Endodermal cell (in vitro differentiated cells): Measurements from ENCODE around the gene SUSD1. TPM values are rescaled to one million over a fixed set of nuclear protein-coding genes. Genes with fewer than 3 reads are reported as not detected.

Source experiments
- DNase-seq: peaks from one replicate; pipeline ENCODE4 v3.0.0-alpha.2; 2017
- H3K27ac ChIP-seq: 2 replicates; pipeline ENCODE4 v1.5.1; 2013; ENCODE audit warnings: mild to moderate bottlenecking, low read depth, low read length, moderate library complexity
- H3K27me3 ChIP-seq: 2 replicates; pipeline ENCODE4 v1.6.1; 2013; ENCODE audit warnings: mild to moderate bottlenecking, low read length, moderate library complexity; ENCODE audit not compliant: insufficient read depth, control insufficient read depth, poor library complexity, severe bottlenecking
- H3K36me3 ChIP-seq: 2 replicates; pipeline ENCODE4 v1.7.0; 2013; ENCODE audit warnings: mild to moderate bottlenecking, low read length, moderate library complexity; ENCODE audit not compliant: control insufficient read depth, insufficient read depth
- H3K4me1 ChIP-seq: one replicate; pipeline ENCODE4 v1.7.0; 2013; ENCODE audit warnings: low read length; ENCODE audit not compliant: control insufficient read depth, insufficient read depth
- H3K4me3 ChIP-seq: 2 replicates; pipeline ENCODE4 v1.5.1; 2013; ENCODE audit warnings: mild to moderate bottlenecking, low read length, moderate library complexity
- H3K9ac ChIP-seq: 2 replicates; pipeline ENCODE4 v1.6.1; 2013; ENCODE audit warnings: mild to moderate bottlenecking, low read length, moderate library complexity; ENCODE audit not compliant: poor library complexity, severe bottlenecking; ENCODE audit errors: extremely low read depth
- H3K9me3 ChIP-seq: 2 replicates; pipeline ENCODE4 v1.6.1; 2013; ENCODE audit warnings: mild to moderate bottlenecking, low read length, moderate library complexity; ENCODE audit not compliant: control insufficient read depth
- H3K27ac Mint-ChIP-seq: 2 replicates; pipeline ENCODE4 v1.8.0; 2020; ENCODE audit warnings: mixed read lengths
- H3K27me3 Mint-ChIP-seq: 2 replicates; pipeline ENCODE4 v1.8.0; 2021; ENCODE audit warnings: mild to moderate bottlenecking, mixed read lengths; ENCODE audit not compliant: insufficient read depth
- H3K36me3 Mint-ChIP-seq: 2 replicates; pipeline ENCODE4 v1.8.0; 2020; ENCODE audit warnings: low read depth, mixed read lengths
- H3K4me1 Mint-ChIP-seq: 2 replicates; pipeline ENCODE4 v1.8.0; 2020; ENCODE audit warnings: mixed read lengths
- H3K4me3 Mint-ChIP-seq: 2 replicates; pipeline ENCODE4 v1.8.0; 2020; ENCODE audit warnings: mild to moderate bottlenecking, moderate library complexity, mixed read lengths
- H3K9me3 Mint-ChIP-seq: 2 replicates; pipeline ENCODE4 v1.8.0; 2020; ENCODE audit warnings: mild to moderate bottlenecking, mixed read lengths
- WGBS, 2 experiments: methylation state at CpG; one replicate each; pipeline versions ENCODE4 v1.1.5 to v1.1.7; 2013; ENCODE audit warnings: missing lambda C conversion rate in 2 of 2, mixed read lengths in 1 of 2; ENCODE audit not compliant: insufficient coverage in 1 of 2, insufficient read length in 1 of 2; 5-methylcytosine and 5-hydroxymethylcytosine counted together
- total RNA-seq, 2 donors: library from RNA; stranded (reverse); fragmentation: NEBNext Ultra II Directional in 1 of 2; extraction: Animal tissue kit (Norgen Biotek cat#: 25700) in 1 of 2; gene quantifications; 2 replicates in 1 of 2; 3 replicates in 1 of 2; pipeline ENCODE4 v1.2.1, GENCODE V29; 2021
- TF ChIP-seq, protein P1 (sequence below): fragments of 200-600 bp; sonication (generic); conservative IDR thresholded peaks from 2 replicates; pipeline ENCODE4 v1.5.0; 2021; ENCODE audit warnings: antibody characterized with exemption, mild to moderate bottlenecking

SUSD1 gene
- total RNA-seq, 2 donors from 2014 or later = 7.7 to 10.4 TPM

GRCh38 chr9:112118009-112118408 is 57.1 kb downstream of the SUSD1 start:
- H3K4me1 ChIP-seq = no peaks in the 10 kb centered on the region
- H3K27me3 ChIP-seq = no peaks in the 10 kb centered on the region
- H3K4me1 Mint-ChIP-seq = peaks cover 7% of the 10 kb centered on the region
- H3K27me3 Mint-ChIP-seq = no peaks in the 10 kb centered on the region
- TF ChIP-seq, protein P1, sequence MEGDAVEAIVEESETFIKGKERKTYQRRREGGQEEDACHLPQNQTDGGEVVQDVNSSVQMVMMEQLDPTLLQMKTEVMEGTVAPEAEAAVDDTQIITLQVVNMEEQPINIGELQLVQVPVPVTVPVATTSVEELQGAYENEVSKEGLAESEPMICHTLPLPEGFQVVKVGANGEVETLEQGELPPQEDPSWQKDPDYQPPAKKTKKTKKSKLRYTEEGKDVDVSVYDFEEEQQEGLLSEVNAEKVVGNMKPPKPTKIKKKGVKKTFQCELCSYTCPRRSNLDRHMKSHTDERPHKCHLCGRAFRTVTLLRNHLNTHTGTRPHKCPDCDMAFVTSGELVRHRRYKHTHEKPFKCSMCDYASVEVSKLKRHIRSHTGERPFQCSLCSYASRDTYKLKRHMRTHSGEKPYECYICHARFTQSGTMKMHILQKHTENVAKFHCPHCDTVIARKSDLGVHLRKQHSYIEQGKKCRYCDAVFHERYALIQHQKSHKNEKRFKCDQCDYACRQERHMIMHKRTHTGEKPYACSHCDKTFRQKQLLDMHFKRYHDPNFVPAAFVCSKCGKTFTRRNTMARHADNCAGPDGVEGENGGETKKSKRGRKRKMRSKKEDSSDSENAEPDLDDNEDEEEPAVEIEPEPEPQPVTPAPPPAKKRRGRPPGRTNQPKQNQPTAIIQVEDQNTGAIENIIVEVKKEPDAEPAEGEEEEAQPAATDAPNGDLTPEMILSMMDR = no peak
- 100% methylated on average over 1 of the region's 1 CpG for WGBS, 2 experiments
- no peaks in the 10 kb centered on the region for H3K9me3 ChIP-seq
- no peak overlapping the region for H3K9ac ChIP-seq
- H3K4me3 Mint-ChIP-seq = no peak overlapping the region
- H3K27ac ChIP-seq = no peak overlapping the region
- DNase-seq = no peak
- H3K27ac Mint-ChIP-seq = no peak overlapping the region
- no peak overlapping the region for H3K4me3 ChIP-seq
- H3K36me3 Mint-ChIP-seq = peaks cover 8% of the 10 kb centered on the region
- no peaks in the 10 kb centered on the region for H3K36me3 ChIP-seq
- H3K9me3 Mint-ChIP-seq = no peaks in the 10 kb centered on the region

- 97 to 100% methylated on average over 2 to 3 of the region's 3 CpGs for WGBS, 2 experiments
- TF ChIP-seq, protein P1 = no peak
- no peak overlapping the region for H3K9ac ChIP-seq
- H3K27ac ChIP-seq = no peak overlapping the region
- no peaks in the 10 kb centered on the region for H3K9me3 ChIP-seq
- no peak overlapping the region for H3K4me3 ChIP-seq
- Mint-ChIP-seq H3K27me3 (no peaks in the 10 kb centered on the region), H3K36me3 (peaks cover 6% of the 10 kb centered on the region), H3K9me3 (no peaks in the 10 kb centered on the region), H3K4me3 (no peak overlapping the region), H3K4me1 (peaks cover 7% of the 10 kb centered on the region), H3K27ac (no peak overlapping the region)
- no peak for DNase-seq
- no peaks in the 10 kb centered on the region for H3K4me1 ChIP-seq
- H3K36me3 ChIP-seq = no peaks in the 10 kb centered on the region
- H3K27me3 ChIP-seq = no peaks in the 10 kb centered on the region
Observed at GRCh38 chr9:112115970-112116753, 58.9 kb downstream of the SUSD1 start.

DNA sequence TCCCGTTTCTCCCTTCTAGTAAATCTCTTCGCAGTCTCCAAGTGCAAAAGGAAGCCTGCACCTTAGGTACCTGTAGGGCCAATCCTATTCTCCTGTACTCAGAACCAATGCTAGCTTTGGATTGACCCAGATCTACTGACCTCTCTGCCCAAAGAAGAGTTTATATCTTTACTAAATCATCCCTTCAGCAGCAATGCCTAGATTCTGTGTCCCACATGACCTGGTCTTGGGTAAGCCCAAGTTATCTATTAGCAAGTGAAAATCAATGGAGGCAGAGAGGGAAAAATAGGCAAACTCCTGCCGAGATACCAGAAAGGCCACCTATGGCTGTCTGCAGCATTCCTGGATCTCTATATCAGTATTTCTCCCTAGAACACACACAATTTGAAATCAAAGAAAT is 60.0 kb downstream of the SUSD1 start:
- Histone ChIP-seq H3K27ac (no peak overlapping the region), H3K36me3 (no peaks in the 10 kb centered on the region), H3K4me3 (no peak overlapping the region), H3K9me3 (no peaks in the 10 kb centered on the region), H3K4me1 (no peaks in the 10 kb centered on the region), H3K9ac (no peak overlapping the region), H3K27me3 (no peaks in the 10 kb centered on the region)
- WGBS, 2 experiments = 64 to 69% methylated on average over 2 to 3 of the region's 3 CpGs
- Mint-ChIP-seq H3K27ac (no peak overlapping the region), H3K27me3 (no peaks in the 10 kb centered on the region), H3K9me3 (no peaks in the 10 kb centered on the region), H3K4me3 (no peak overlapping the region), H3K4me1 (peaks cover 7% of the 10 kb centered on the region), H3K36me3 (peaks cover 15% of the 10 kb centered on the region)
- DNase-seq = no peak
- TF ChIP-seq, protein P1 = no peak
